Hepatocyte (in vitro differentiated cells): ENCODE results near the gene UTS2.

Experiments used
- EZH2 ChIP-seq: fragments of 200-600 bp; sonication (generic); IDR thresholded peaks from 2 replicates; pipeline ENCODE4 v1.6.1; 2016; ENCODE audit warnings: antibody characterized with exemption, mild to moderate bottlenecking, borderline replicate concordance
- EZH2phosphoT487 ChIP-seq: fragments of 200-600 bp; sonication (generic); IDR thresholded peaks from one replicate; pipeline ENCODE4 v1.6.1; 2018; ENCODE audit warnings: antibody characterized with exemption, mild to moderate bottlenecking, low read depth, moderate library complexity; ENCODE audit not compliant: unreplicated experiment, severe bottlenecking
- TF ChIP-seq, protein P1 (sequence below): fragments of 200-600 bp; sonication (generic); IDR thresholded peaks from 2 replicates; pipeline ENCODE4 v1.5.1; 2016; ENCODE audit warnings: antibody characterized with exemption, mild to moderate bottlenecking; ENCODE audit not compliant: poor library complexity

GRCh38 chr1:7879228-7879627 is 26.4 kb upstream of the UTS2 start:
- no peak for TF ChIP-seq EZH2
- TF ChIP-seq, protein P1, sequence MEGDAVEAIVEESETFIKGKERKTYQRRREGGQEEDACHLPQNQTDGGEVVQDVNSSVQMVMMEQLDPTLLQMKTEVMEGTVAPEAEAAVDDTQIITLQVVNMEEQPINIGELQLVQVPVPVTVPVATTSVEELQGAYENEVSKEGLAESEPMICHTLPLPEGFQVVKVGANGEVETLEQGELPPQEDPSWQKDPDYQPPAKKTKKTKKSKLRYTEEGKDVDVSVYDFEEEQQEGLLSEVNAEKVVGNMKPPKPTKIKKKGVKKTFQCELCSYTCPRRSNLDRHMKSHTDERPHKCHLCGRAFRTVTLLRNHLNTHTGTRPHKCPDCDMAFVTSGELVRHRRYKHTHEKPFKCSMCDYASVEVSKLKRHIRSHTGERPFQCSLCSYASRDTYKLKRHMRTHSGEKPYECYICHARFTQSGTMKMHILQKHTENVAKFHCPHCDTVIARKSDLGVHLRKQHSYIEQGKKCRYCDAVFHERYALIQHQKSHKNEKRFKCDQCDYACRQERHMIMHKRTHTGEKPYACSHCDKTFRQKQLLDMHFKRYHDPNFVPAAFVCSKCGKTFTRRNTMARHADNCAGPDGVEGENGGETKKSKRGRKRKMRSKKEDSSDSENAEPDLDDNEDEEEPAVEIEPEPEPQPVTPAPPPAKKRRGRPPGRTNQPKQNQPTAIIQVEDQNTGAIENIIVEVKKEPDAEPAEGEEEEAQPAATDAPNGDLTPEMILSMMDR: no peak
- no peak for TF ChIP-seq EZH2phosphoT487
